GM21390 (cell line): Measurements from ENCODE around the gene STK32C.

Source experiments
- ATAC-seq: cut with Tn5 transposase; IDR thresholded peaks from one replicate; pipeline ENCODE4 v1.9.1; 2021; ENCODE audit not compliant: unreplicated experiment

STK32C gene

DNA sequence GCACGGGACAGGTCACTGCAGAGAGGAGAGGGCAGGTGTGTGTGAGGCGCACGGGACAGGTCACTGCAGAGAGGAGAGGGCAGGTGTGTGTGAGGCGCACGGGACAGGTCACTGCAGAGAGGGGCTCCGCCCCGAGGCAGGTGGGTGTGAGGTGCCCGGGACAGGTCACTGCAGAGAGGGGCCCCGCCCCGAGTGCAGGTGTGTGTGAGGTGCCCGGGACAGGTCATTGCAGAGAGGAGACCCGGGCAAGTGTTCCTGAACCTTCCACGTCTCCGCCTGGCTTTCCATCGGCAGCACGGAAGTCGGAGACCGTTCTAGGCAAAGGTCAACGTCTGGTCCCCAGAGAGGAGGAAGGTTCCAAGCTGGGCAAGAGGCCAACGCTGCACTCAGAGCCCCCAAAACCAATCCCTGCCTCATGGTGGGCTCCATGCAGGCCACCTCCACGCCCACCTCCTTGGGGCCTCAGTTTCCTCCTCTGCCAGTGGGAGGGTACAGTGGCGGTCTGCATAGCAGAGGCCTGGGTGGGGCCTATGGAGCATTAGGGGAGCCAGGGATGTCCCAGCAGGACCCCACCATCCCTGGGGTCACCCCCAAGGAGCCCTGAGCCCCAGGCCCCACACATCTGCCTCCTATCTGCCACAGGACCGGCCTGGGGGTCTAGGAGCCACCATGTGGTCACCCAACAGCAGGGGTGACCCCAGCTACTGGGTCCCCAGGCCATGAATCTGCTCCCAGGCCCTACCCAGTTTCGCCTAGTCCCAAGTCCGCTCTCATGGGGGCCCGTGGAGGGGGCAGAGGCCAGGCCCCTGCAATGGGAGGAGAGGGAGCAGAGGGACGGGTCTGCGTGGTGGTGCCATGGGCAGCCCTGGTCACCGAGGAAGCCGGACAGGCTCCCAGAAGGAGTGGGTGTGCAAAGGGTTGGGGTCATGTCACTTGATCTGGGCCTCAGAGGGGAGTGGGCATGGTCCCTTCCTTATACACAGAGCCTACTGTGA lies 57.0 kb downstream of the STK32C start:
- ATAC-seq = no peak

DNA sequence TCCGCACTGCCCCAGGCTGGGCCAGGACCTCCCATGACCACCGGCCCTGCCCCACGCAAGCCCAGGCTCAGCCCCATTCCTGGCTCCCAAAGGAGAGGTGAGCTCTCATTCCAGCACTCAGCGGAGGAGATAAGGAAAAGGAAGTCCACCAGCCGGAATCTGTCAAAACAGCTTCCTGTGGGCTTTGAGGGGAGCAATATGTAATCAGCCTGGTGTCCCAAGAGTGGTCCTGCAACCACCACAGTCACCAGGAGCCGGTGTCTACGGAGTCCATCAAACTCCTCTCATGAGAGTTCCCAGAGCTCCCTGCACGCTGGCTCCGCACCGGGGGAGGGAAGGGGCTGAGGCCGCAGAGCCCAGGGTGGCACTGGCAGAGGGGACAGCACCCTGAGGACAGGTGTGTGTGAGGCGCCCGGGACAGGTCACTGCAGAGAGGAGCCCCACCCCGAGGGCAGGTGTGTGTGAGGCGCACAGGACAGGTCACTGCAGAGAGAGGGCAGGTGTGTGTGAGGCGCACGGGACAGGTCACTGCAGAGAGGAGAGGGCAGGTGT lies 57.9 kb downstream of the STK32C start:
- ATAC-seq = no peak

DNA sequence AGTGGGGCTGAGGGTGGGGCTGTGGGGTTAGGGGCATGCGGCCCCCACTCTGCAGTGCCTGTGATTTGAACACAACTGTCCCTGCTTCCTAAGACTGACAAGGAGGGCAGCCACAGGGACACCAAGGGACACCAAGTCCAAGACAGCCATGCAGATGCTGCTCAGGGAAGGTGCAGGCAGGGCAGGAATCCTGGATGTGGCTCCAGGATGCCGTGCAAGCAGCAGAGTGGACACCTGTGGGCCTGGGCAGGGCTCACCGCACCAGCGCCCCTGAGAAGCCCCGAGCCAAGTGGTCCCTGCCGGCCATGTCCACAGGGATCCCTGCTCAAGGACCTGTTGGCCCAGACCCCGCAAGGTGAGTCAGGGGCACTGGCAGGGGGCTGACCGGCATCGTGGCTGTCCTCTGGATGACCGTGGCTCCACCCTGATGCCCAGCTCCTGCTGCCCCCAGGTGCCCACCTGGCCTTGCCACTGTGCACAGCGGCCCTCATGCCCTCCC lies 58.5 kb downstream of the STK32C start:
- ATAC-seq = no peak

DNA sequence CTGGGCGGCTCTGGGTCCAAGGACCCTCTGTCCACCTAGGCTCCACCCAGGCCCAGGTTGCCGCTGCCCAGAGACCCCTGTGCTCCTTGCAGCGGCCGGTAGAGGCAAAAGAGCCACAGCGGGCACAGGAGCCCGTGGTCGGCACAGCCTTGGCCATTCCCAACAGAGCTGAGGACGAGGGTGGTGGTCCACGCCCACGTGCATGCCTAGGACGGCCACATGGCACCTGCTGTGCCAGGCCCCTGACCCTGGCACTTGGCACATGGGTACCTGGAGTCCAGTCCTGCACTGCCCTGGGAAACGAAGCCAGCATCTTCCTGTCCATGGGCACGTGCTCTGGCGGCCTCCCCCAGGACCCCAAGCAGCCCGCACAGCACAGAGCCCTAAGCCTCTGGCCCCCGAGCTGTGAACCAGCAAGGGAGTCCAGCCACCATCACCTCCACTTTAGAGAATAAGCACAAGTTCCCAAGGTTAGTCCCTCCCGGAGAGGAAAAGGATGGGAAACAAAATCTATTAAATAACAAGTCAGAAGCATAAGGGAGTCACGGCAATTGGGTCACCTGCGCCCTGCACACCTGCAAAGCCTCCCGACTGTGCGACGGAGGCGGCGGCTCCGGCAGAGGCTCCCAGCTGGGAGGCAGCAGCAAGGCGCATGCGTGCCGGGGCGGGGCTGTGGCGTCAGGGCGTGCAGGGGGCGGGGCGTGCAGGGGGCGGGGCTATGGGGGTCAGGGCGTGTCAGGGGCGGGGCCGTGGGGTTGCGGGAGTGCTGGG lies 59.1 kb downstream of the STK32C start:
- ATAC-seq = no peak

DNA sequence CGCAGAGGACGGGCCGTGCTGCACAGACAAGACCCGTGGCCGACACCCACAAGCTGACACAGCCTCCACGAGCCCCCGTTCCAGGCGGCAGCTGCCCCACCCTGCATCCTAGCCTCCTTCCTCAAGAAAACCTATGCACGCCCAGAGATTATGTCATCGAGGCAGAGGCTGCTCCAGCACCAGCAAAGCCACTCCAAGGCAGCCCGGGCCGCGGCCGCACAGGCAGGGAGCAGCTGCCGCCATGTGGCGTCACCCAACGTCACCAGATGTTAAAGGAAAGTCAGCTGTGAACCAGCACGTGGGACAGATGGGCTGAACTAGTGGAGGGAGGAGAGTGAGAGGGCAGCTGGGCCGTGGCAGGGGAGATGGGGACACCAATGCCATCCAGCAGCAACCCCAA lies 59.8 kb downstream of the STK32C start:
- no peak for ATAC-seq

DNA sequence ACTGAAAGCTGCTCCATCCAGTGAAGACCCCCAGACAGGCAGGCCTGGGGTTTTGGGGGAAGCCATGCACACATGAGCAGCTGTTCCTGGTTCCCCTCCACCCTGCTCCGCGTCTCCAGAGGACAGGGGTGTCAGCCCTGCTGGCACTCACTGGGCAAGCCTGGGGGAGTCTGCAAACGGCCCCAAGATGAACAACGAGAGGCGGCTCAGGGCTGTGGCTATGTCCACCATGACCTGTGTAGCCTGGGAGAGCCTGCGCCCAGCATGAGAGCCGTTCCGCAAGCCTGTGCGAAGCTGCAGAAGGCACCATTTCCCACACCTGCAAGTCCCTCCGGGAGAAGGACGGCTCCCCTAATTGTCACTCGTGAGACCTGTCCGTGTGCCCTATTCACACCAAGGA lies 61.5 kb downstream of the STK32C start:
- no peak for ATAC-seq

DNA sequence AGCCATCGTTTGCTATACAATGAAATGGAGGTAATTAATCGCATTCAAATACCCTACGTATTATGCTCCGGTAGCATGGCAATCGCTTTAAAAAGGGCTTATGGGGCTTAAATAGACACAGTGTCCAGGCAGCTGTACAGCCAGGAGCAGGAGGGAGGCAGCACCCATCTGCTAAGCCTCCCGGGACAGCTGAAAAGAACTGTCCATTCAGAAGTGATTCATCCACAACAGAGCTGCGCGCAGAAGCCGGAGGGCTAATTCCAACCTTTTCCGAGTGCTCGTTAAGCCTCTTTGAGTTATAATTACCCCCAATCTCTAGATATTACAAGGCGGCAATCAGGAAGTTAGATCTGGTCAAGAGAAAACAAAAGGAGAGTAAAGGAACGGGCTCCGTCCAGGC lies 62.7 kb downstream of the STK32C start:
- no peak for ATAC-seq

DNA sequence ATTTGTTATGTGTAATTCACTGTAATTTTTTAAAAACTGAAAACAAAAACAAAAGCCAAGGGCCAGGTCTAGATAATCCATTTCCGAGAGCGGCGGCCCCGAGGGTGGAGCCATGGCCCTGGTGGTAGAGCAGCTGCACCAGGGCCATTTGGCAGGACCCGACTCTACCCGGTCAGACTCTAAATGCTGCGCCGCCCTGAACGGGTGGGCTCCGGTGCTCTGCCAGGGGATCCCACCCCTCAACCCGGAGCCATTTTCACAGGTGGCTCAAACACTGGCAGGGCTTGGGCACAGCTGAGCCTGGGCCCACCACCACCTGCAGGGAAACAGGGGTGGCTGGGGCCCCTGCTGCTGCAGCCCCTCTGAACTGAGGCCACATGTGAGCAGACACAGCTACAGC lies 64.1 kb downstream of the STK32C start:
- no peak for ATAC-seq

DNA sequence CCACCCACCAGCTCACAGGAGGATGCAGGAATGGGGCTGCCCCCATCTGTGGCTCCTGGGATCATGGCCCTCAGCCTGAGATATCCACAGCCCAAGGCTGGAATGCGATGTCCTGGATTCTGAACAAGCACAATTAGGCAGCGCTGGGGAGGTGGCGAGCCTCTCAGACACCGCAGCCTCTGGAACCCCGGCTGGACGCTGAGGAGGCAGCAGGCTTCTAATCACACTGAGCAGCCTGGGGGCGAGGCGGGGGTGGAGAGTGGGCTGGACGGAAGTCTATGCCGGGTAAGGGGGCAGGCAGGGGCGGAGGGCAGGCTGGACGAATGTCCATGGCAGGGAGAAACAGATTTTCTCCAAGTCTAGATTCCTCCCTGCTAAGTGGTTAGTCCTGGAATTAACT lies 64.6 kb downstream of the STK32C start:
- no peak for ATAC-seq

DNA sequence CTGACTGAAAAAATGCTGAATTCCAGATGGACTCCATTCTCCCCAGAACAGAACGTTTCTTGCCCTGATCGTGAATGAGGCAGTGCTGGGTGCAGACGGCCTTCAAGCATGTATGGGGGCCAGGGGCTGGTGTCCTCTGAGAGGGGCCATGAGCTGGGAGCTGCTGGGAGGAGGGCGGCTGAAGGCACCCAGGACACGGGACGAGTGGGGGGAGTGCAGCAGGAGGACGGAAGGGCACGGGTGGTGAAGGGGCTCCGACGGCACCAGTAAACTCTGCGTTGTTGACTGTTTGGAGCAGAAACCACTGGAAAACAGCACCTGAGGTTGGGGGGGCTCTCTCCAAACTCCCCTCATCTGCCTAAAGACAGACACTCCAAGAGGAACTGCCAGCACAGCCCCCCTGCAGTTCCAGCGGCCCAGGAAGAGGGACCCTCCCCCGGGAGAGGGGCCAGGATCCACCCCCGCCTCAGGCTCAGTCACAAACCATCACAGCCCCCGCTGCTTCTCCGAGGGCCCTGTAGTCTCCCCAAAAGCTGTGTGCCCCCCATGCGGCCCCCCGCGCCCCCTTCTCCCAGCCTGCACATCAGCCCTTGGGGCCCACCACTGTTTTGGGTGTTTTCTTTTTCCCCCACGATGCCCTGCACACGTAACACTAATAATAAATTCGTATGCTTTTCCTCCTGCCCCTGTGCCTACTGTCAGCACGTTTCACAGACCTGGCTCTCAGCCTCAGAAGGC lies 65.5 kb downstream of the STK32C start:
- ATAC-seq = no peak

DNA sequence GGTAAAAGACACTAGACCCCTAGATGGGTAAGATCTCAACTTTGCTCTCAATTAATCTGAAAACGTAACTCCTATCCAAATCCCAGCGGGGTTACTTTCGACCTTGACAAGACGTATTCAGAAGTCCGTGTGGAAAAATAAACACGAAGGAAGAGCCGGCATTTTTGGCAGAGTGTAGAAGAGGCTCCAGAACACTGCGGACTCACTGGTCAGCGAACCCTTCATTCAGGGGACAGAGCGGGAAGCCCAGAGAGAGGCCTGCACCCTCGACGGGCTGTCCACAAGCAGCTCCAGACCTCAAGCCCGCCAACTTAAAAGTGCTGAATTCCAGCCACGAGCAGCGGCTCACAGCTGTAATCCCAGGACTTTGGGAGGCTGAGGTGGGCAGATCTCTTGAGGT lies 66.3 kb downstream of the STK32C start:
- ATAC-seq = no peak

DNA sequence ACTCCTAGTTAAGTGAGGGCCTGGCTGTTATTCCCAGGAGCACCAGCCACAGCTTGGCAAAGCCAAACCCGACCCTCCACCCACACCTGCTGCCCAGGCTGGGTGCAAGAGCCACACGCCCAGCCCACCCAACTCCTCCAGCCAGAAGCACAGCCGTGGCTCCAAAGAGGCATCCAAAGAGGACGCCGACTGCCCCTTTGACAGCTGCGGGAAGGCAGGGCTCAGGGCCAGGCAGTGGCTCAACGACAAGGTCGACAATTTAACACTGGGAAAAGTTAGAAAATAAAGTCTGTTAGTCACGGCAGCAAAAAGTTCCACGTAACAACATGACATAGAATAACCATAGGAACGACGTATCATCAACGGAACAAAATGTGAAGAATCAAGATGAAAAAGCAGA lies 66.7 kb downstream of the STK32C start:
- ATAC-seq = no peak

DNA sequence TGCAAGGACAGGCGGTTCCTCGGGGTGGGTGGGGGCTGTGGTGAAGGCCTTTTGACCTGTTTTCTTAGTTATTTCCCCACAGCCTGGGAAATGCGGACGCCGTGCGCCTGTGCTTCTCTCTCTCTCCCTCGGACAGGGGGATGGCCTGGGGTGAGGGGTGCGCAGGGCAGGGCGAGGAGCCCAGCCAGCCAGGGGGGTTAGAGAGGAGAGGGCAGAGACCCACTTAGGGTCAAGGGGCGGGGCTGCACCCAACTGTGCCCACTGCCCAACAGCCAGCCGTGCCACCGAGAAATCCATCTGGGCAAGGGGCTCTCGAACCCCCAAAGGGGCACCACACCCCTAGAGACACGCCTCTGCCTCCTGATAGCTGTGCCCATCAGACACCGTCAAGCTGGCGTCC lies 67.2 kb downstream of the STK32C start:
- ATAC-seq = no peak

DNA sequence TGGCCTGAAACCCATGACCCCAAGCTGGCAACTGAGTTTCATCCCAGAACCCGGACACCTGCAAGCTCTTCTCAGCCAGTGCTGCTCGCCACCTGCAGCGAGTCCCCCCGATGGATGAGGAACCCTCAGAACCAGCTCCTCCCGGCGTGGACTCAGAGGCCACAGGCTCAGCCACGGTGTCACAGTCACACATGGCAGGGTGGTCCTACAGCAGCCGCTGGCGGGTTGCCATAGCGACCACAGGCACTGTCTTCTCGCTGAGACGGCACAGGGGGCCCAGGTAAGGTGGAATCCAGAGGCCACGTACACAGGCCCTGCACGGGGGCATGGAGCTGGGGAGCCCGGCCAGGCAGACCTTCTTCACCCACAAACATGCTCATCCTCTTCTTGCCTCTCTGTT lies 67.6 kb downstream of the STK32C start:
- ATAC-seq = no peak

DNA sequence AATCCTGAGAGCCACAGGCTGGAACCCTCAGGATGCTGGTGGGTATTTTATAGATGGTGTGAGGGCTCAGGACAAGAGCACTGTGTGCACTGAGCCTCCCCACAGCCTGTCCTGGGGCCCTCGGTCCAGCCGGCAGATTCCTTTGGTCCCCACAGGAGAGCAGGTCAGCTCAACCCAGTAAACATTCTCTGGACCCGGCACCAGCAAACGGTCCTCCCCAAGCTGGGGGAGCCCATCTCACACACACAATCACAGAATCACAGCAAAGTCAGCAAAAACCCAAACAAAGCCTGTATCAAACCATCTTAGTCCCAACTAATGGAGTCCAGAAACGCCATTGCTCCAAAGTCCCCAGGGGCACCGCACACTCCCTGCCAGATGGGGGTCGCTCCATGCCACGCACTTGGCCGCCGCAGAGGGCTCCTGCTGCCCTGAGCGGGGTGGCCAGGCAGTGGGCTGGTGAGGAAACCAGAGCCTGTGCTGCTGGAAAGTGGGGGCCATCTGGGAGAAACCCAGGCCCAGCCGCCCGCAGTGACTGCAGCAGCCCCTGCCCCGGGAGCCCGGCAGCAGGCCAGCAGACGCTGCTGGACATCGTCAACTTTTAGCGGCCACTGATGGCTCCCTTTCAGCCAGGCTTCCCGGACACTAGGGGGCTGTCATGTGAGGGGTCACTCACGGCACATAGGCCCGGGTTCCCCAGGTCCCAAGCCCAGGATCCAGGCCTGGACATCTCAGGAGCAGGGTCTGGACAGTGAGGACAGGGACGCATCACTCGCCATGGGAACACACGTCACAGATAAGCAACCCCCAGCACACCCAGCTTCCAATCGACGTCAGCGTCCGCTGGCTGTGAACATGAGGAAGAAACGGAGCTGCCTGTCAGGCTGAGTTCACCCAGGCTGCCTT lies 68.4 kb downstream of the STK32C start:
- ATAC-seq = no peak

DNA sequence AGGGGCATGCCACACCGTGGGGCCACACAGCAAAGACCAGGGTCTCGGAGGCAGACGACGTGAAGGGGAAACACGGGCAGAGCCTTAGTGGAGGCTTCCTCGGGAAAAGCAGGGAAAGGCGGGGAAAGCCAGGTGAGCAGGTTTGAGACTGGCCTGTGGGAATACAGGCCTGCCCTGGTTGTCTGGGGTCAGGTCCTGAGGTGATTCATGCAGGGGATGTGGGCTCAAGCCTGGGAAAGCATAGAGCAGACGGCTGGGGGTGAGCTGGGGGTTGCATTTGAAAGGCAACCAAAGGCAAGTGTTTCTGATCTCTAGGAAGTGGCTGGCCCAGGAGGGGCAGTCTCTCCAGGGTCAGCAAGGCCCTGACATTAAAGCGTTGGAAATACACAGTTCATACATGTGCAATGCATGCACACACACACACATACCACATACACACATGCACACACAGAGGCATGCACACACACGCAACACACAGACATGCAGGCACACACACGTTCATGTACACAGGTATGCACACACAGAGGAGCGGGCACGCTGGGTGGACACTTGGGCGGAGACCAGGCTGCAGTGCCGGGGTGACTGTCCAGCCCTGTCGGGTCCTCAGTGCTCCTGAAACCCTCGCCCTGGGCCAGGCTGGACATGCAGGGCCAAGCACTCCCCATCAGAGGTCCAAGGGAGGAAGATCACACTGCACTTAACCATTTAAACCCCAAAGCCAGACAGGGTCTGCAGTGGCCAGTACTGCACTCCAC lies 69.2 kb downstream of the STK32C start:
- no peak for ATAC-seq

DNA sequence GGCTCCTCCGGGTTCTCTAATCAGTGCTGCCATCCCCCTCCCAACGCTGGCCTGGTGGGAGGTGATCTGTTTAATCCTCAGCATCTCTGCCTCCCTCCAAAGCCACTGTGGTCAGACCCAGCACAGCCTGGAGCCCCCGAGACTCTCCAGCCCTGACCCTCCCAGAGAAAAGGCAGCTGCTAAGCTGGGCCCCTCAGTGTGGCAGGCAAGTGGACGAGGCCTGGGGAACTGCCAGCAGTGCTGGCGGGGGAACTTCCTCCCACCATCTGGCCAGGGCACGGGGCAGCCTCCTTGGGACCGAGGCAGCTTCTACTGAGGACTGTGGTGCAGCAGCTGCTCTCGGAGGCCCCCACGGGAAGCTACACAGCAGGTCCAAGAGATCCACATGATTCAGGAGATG lies 69.9 kb downstream of the STK32C start:
- ATAC-seq = no peak

DNA sequence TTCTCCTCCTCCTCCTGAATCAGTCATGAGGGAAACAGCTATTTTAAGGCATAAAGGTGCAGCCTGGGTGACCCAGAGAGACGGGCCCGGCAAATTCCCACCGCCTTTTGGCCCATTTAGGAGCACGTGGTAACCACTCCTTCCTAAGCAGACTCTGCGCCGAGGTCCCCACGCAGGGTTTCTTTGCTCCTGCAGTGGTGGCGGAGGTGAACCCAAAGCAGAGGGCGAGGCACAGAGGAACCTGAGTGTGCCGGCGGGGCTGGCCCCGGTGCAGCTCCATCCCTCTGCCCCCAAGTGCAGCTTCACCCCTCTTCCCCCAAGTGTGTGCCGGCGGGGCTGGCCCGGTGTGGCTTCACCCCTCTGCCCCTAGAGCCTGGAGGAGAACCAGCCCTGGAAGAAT lies 70.4 kb downstream of the STK32C start:
- no peak for ATAC-seq

DNA sequence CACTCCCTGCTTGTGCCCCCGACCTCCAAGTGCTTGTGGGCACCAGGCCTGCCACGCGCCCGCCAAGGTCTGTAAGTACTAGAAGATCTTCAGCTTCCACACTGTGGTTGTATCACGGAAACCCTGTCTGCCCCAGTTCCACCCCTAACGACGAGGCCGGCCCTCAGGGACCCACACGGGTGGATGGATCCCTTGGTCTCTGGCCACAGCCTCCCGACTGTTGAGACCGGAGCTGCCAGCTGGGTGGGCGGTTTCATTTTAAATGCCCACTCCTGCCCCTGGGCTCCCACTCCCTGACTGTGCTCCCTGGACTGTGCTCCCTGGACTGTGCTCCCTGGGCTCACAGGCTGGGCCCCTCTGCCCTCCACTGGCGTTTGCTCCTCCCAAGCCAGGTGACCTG lies 70.9 kb downstream of the STK32C start:
- ATAC-seq = no peak
